HG03139 (cell line): ENCODE data around the gene SFT2D3.

Experiments
- ATAC-seq: cut with Tn5 transposase; IDR thresholded peaks from one replicate; pipeline ENCODE4 v1.9.1; 2021; ENCODE audit not compliant: unreplicated experiment

Gene SFT2D3

GRCh38 chr2:127664065-127664894, 37.0 kb upstream of the SFT2D3 start:
- no peak for ATAC-seq

GRCh38 chr2:127664895-127665225, 36.4 kb upstream of the SFT2D3 start:
- ATAC-seq, result no peak

DNA sequence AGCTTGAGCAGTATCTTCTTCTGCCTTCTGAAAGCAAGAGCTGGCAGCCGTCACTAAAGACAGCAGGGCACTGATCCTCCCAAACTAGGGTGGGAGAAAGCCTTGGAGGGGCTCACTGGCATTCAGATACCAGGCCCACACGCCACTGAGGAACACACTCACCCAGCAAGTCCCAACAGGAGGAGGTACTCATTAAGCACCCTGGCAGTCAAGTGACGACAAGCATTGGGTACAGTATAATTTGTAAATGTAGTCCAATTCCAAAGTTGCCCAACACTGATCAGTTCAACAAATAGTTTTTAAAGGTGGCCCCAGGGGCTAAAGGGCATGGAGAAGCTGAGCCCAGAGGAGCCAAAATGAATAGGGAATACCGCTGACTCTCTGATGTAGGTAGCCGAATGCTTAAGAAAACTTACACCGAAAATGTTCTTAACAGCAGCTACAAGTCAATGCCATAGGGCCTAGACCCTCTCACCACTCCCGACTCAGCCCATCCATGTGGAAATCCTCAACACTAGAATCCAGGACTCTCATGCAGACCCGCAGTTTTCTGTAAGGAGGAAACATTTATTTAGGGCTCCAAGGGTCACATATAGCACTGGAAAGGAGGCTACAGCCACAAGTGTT, 35.9 kb upstream of the SFT2D3 start:
- ATAC-seq, result no peak

GRCh38 chr2:127669056-127669455, 32.2 kb upstream of the SFT2D3 start:
- no peak for ATAC-seq

- no peak for ATAC-seq
Observed at GRCh38 chr2:127670055-127670956, 31.0 kb upstream of the SFT2D3 start.

DNA sequence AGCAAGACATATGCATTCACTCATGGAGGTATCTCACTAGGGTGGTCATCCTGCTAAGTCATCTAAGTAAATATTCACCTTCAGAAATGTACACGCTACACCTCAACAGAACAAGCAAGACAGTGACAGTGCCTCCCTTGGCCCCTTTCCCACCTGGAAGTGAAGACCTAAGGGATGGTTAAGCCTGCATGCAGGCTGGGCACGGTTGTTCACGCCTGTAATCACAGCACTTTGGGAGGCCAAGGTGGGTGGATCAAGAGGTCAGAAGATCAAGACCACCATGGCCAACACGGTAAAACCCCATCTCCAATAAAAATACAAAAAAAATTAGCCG, 30.4 kb upstream of the SFT2D3 start:
- no peak for ATAC-seq

DNA sequence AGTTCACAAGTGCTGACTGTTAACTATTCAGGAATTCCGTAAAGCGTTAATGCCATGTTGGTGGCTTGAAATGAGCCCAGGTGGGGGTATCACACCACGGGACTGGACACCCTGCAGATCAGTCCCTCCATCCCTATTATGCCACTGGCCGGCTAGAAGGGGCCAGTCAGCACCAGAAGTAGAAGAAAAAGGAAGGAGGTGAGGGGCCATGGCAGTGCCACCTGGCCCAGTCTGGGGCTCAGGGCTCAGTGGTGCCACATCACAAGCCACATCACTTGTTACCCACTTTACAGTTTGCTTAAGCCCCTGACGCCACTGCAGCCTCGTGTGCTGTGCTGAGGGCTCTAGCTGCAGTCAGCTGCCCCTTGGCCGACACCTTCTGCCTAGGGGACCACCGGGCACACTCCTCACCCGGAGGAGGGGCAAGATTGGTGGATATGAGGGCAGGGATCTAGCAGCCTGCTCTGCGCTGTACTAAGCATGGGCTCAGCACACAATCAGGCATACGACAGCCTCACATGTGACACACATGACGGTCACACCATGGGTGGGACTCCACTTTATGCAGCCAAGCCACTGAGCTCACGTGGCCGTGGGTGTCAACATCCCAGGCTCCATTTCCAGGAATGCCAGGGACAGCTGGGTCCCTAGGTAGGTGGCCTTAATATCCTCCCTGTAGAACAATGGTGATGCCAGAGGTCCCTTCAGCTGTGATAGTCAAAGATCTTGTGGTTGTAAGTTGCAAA, 29.6 kb upstream of the SFT2D3 start:
- no peak for ATAC-seq

DNA sequence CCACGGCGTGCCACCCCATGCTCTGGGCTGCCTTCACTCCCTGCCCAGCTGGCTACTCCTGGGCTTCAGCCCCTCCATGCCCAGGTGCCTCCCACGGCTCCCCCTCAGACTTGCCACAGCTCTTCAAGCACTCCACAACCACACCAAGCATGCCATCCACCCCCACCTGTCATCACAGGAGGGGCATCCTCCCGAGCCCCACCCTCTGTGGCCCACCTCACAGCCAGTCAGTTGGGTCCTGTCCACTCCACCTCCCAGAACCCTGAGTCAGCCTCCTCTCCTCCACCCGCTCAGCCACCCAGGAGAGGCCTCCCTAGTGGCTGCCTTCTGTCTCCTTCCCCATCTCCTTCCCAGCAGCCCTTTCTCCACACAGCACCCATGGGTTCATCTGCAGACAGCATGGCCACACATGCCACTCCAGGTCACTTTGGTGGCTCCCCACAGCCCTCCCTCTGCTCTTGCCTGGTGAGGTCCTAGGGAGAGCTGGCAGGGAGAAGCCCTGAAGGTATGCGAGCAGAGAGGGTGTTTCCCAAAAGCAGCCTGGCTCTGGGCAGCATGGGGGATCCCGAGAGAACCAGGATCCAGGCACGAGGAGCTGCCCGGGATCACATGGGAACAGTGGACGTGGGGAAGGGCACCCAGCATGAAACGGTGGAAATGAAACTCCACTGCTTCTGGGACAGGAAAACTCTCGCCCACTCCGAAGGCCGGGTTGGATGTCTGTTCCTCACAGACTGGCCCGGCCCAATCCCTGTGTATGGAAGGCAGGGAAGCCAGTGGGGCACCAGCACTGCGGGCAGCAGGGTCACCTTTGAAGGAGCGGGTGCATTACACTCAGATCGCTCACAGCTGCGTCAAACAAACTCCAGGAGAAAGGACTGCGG, 28.7 kb upstream of the SFT2D3 start:
- ATAC-seq, result no peak

- no peak for ATAC-seq
Observed at GRCh38 chr2:127673291-127674069, 27.8 kb upstream of the SFT2D3 start.

GRCh38 chr2:127674241-127675209, 26.8 kb upstream of the SFT2D3 start:
- ATAC-seq, result no peak

GRCh38 chr2:127675331-127676261, 25.7 kb upstream of the SFT2D3 start, which contains the start of gene LIMS2:
Gene LIMS2 (minus strand): TSS chr2:127675530. CDS start chr2:127675024, 506 bp downstream.
- ATAC-seq, result no peak

- no peak for ATAC-seq
Observed at GRCh38 chr2:127676906-127677305, 24.4 kb upstream of the SFT2D3 start.

GRCh38 chr2:127678531-127678930, 22.8 kb upstream of the SFT2D3 start:
- no peak for ATAC-seq

DNA sequence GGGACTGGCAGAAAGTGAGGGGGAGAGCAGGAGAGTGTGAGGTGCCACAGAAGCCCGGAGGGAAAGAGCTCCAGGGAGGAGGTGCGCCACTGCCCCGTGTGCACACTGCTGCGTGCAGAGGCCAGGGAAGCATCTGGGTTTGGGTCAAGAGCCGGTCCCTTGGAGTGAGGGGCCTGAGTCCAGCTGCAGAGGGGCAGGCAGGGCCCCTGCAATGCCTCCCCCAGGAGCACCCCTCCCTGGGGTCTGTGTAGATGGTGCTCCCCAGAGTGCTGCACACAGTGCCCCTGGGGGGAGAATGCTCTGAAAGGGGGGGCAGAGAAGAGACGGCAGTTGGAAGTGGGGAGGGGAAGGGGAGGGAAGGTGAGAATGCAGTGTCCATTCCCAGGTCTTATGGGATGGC, 22.3 kb upstream of the SFT2D3 start:
- no peak for ATAC-seq

DNA sequence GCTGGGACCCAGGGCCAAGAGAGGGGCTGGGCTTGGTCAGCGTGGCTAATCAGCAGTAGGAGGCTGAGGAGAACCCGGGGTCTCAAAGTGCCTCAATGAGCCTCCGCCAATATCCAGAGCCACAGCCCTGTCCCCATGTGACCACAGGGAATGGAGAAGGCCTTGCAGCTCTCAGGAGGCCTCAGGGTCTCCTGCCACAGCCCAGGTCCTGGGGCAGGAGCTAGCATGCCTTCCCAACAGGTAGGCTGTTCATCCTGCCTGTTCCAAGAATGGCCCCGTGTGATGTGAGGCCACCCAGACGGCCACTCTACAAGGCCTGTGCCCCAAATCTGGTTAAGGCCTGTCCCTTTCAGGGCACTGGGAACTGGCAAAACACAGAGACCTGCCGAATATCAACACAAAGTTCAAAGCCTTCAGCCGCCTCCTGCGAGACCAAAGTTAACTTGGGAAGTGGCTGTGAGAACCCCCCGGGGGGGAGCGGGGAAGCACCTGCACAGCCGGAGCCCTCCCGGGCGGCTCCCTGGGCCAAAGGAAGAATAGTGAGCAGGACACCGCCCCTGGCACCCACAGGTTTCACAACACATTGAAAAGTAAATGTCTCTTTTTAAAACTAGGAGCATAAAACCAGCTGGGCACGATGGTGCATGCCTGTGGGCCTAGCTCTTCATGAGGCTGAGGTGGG, 21.5 kb upstream of the SFT2D3 start:
- no peak for ATAC-seq

DNA sequence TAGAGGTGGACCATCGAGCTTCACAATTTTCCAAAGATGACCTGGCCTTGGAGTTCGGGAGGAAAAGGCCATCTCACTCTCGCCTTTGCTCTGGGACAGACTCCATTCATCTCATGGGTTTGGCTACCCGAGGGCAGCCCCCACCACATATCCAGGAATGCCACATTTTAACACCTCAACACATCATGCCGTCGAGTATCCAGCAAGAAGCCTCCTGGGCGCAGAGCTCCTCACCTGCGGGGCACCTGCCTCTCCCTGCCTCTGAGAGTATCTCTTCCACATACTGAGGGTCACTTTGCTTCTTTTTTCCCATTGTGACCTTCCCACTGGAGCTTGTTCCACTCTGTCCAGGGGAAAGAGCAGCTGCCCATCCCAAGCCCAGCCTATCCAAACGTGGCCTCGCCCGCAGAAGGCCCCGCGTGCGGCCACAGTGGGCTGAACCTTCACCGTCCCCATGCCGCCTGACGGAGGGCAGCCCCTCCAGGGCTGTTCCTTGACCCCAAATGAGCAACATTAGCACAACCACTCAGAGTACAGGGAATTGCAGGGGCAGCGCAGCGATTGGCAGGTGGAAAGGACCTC, 20.5 kb upstream of the SFT2D3 start:
- ATAC-seq, result no peak
